ENCODE results near the gene INPP4B.
A peak's percentile ranks its signal among the peaks of the same experiment; 100 is the strongest.
"Not testable (repeated sequence)": the region's sequence is repeated elsewhere in the genome, so short reads cannot be mapped to it uniquely, and the experiment has no call there.

Gene INPP4B

DNA sequence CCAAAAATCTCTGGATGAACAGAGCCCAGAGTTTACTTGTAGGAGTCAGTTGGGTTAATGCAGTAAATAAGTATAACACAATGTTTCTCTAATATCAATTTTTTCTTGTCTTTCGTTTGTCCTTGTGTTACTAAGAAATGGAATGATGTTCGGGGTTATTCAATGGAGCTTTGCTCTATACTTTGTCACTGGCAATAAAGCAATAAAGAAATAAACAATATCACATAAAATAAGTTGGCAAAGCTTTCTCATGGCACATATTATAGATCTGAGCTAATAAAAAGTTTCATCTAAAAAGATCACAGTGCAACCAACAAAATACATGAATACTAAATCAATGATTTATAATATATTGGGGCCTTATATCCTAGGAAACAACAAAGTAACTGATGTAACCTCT lies 32.7 kb downstream of the INPP4B start:
- Mint-ChIP-seq H3K4me3 (no peak overlapping the region), H3K36me3 (no peaks in the 10 kb centered on the region), H3K27me3 (no peaks in the 10 kb centered on the region), H3K4me1 (peaks cover 17% of the 10 kb centered on the region), H3K9me3 (no peaks in the 10 kb centered on the region), H3K27ac (no peak overlapping the region)
- CTCF ChIA-PET = no interaction called here
- DNase-seq = no peak

DNA sequence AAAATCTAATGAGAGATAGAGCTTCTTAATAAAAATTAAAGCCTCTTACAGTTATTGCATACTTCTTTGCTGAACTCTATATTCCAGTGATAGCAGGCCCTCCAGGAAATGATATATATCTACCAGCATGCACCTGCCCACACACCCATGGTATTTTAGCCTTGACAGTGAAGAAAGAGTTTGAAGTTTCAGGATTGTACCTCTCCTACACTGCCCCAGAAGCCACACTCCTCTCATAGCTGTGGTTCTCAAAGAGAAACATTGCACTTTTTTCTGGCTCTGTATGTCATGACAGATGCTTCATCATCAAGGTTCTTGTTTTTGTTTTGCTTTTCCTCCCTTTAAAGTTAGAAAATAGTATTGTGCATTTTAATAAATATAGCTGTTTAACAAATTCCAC lies 34.0 kb downstream of the INPP4B start:
- no peak overlapping the region for H3K27ac Mint-ChIP-seq
- H3K36me3 Mint-ChIP-seq = no peaks in the 10 kb centered on the region
- CTCF ChIA-PET = no interaction called here
- no peaks in the 10 kb centered on the region for H3K27me3 Mint-ChIP-seq
- peaks cover 5% of the 10 kb centered on the region for H3K4me1 Mint-ChIP-seq
- no peaks in the 10 kb centered on the region for H3K9me3 Mint-ChIP-seq
- DNase-seq = no peak
- no peak overlapping the region for H3K4me3 Mint-ChIP-seq

DNA sequence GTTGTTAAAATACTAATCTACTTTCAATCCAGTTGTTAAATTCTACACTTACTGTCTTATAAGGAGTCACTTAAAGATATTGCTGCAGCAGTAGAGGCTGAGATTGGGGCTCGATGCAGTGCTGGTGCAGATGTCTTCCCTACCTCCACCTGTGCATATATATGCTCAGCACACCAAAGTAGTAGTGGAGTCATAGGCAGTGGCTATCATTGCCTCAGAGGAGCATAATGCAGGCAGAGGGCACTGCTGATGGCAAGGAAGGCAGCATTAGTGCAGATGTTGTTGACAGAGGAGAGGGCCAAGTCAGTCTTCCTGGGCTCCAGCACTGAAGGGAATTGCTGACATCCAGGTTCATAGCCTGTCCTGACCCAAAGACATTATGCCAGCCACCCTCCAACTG lies 35.1 kb downstream of the INPP4B start:
- CTCF ChIA-PET = no interaction called here
- no peak for DNase-seq
- Mint-ChIP-seq H3K36me3 (no peaks in the 10 kb centered on the region), H3K4me1 (peaks cover 5% of the 10 kb centered on the region), H3K27me3 (no peaks in the 10 kb centered on the region), H3K27ac (no peak overlapping the region), H3K9me3 (no peaks in the 10 kb centered on the region), H3K4me3 (no peak overlapping the region)

DNA sequence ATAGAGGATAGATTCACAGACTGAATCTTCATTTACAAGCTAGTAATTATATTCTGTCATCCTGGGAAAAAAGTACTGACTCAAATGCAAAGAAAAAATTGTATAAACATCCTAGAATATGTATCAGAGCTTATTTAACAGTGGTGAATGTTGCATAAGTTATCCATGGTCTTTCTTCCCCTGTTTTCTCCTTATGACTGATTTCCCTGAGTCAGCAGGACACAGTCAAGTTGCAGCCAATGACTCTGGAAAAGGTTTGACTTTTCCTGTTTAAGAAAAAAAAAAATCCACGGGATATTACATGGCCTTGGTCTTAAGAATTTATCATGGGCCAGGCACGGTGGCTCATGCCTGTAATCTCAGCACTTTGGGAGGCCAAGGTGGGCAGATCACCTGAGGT lies 36.5 kb downstream of the INPP4B start:
- Mint-ChIP-seq H3K4me1 (no peaks in the 10 kb centered on the region), H3K36me3 (no peaks in the 10 kb centered on the region), H3K4me3 (no peak overlapping the region), H3K27me3 (no peaks in the 10 kb centered on the region), H3K9me3 (no peaks in the 10 kb centered on the region), H3K27ac (no peak overlapping the region)
- CTCF ChIA-PET = no interaction called here
- DNase-seq = no peak

DNA sequence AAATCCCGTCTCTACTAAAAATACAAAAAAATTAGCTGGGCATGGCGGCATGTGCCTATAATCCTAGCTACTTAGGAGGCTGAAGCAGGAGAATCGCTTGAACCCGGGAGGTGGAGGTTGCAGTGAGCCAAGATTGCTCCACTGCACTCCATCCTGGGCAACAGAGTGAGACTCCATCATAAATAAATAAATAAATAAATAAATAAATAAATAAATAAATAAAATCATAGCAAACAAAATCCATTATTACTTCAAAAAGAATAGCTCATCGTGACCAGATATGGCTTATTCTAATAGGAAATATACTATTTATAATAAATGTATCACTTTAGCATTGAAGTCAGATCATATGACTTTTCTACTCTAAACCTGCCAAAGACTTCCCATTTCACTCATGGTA lies 42.2 kb downstream of the INPP4B start:
- H3K36me3 Mint-ChIP-seq, CTCF ChIA-PET, H3K9me3 Mint-ChIP-seq, H3K4me3 Mint-ChIP-seq, H3K27me3 Mint-ChIP-seq, DNase-seq, H3K27ac Mint-ChIP-seq: not testable (repeated sequence)
- H3K4me1 Mint-ChIP-seq = peaks cover 20% of the 10 kb centered on the region

DNA sequence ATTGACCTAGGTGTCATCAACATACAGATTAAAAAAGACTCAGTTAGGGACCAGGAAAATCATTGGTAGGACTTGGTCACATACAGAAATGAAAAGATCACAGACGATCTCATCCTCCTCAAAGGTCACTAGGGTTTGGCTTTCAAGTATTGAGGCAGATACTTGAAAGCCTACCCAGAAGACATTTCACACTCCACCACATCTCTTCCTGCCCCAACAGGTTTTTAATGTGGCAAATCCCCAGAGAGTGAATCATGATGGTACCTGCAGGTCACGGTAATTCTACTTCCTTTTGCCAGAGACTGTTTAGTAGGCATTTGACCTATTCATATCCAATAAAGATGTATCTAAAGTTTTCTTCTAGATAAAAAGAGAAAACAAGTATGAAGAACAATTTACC lies 44.1 kb downstream of the INPP4B start:
- Mint-ChIP-seq H3K4me3 (no peak overlapping the region), H3K9me3 (peaks cover 7% of the 10 kb centered on the region), H3K36me3 (peaks cover 9% of the 10 kb centered on the region), H3K4me1 (peaks cover 20% of the 10 kb centered on the region), H3K27ac (no peak overlapping the region), H3K27me3 (no peaks in the 10 kb centered on the region)
- DNase-seq = peak; percentile 31
- CTCF ChIA-PET = no interaction called here

DNA sequence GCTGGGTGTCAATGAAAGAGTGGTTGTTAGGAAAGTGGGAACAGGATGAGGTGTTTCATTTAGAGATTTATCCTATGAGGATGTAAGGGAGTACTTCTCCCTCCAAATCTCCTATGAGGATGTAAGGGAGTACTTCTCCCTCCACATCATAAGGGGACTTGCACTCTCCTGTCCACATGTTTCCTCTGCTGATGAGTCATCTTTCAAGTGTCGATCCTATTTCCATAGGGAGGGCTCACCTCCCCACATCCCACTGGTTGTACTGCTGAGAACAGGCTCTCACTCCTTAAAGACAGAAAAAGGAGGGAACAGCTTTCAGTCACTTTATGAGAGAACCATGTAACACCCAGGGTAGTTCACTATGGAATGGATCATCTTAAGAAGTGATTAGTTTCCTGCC lies 65.0 kb downstream of the INPP4B start:
- DNase-seq = no peak
- Mint-ChIP-seq H3K9me3 (peaks cover 3% of the 10 kb centered on the region), H3K4me3 (no peak overlapping the region), H3K4me1 (no peaks in the 10 kb centered on the region), H3K36me3 (peaks cover 4% of the 10 kb centered on the region), H3K27ac (no peak overlapping the region), H3K27me3 (no peaks in the 10 kb centered on the region)
- CTCF ChIA-PET = no interaction called here

DNA sequence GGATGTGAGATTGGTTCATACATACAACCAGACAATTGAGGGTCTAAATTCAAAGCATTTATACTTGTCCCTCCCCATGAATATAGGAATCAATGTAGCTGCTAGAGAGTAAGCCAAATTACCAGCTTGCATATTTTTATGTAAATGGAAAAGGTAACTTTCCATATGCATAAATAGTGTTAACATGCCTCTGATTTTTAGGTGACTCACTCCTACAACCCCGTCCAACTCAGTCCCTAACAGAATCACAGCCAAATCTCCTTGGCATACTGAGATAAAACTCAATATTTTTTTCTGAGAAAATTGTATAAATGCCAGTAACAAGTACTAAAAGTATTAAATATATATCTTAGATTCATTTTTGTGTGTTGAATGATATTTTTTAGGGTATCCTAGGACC lies 67.2 kb downstream of the INPP4B start:
- Mint-ChIP-seq H3K9me3 (peaks cover 3% of the 10 kb centered on the region), H3K27me3 (no peaks in the 10 kb centered on the region)

DNA sequence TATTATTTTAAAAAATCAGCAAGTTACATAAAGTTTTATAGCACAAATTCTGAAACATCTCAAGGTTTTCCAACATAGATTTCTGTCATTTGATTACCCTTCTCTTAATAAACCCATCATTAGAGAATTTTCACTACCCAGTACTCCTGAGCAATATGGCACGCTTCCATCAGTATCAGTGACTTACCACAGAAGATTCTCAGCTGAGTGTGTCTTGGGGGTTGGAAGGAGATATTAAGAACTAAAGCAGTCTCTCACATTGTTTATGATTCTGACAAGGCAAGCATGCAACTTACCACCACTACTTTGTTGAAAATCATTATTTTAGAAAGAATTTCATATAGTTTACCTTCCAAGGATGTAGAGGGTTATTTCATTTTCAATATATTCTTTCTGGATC lies 67.7 kb downstream of the INPP4B start:
- peaks cover 4% of the 10 kb centered on the region for H3K36me3 Mint-ChIP-seq
- CTCF ChIA-PET = interaction anchor here (1.1 kb wide), 1 partner anchor 8 kb away, joined by 3 read pairs; no protein-coding TSS in a partner anchor
- no peak overlapping the region for H3K4me3 Mint-ChIP-seq
- no peak for DNase-seq
- no peaks in the 10 kb centered on the region for H3K27me3 Mint-ChIP-seq
- peaks cover 3% of the 10 kb centered on the region for H3K9me3 Mint-ChIP-seq
- no peak overlapping the region for H3K27ac Mint-ChIP-seq
- H3K4me1 Mint-ChIP-seq = no peaks in the 10 kb centered on the region

More for the DNA sequence above, 67.2 kb downstream of the INPP4B start:
- H3K36me3 Mint-ChIP-seq = peaks cover 4% of the 10 kb centered on the region
- DNase-seq = no peak
- CTCF ChIA-PET = interaction anchor here (1.1 kb wide), 1 partner anchor 8 kb away, joined by 3 read pairs; no protein-coding TSS in a partner anchor
- no peak overlapping the region for H3K27ac Mint-ChIP-seq
- H3K4me3 Mint-ChIP-seq = no peak overlapping the region
- H3K4me1 Mint-ChIP-seq = no peaks in the 10 kb centered on the region

DNA sequence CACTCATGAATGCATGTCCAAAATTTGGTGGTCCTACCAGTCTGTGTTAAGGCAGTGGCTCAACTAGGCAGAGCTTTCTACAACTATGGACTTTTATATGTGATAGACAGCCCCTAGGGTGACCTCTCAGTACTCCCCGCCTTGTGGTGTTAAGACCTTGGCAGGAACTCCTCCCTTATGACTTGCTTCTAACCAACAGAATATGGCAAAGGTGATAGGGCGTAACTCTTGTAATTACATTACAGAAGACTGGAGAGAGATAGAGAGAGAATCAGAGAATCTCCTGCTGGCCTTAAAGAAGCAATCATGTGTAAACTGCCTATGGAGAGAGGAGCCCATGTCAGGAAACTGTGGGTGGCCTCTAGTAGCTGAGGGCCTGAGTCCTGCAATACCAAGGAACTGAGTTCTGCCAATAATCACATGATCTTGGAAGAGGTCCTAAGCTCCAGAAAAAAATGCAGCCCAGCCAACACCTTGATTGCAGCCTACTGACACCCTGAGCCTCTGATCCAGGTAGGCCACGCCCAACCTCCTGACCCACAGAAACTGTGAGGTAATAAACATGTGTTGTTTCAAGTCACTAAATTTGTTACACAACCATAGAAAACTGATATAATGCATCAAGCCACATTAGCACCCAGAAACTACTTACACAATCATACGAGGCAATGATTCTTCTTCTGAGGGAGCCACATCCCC lies 68.9 kb downstream of the INPP4B start:
- Mint-ChIP-seq H3K9me3 (peaks cover 3% of the 10 kb centered on the region), H3K4me1 (no peaks in the 10 kb centered on the region), H3K27ac (no peak overlapping the region), H3K4me3 (no peak overlapping the region), H3K27me3 (no peaks in the 10 kb centered on the region), H3K36me3 (peaks cover 4% of the 10 kb centered on the region)
- CTCF ChIA-PET = no interaction called here
- no peak for DNase-seq

DNA sequence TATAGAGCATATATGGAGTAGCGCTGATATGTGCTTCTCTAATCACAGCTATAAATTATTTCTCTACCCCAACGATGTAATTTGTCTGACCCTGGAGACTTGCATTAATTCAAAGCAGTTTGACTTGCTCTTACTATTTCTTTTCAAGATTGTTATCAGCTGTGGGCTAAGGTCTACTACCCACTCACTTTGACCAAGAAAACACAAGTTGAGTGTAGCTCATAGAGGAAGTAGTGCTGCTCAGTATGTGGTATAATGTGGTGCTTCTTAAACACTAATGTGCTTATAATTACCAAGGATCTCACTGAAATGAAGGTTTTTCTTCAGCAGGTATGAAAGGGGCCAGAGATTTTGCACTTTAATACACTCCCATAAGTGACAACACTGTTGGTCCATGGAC lies 70.1 kb downstream of the INPP4B start:
- no peak overlapping the region for H3K4me3 Mint-ChIP-seq
- H3K27ac Mint-ChIP-seq = no peak overlapping the region
- H3K27me3 Mint-ChIP-seq = no peaks in the 10 kb centered on the region
- DNase-seq = no peak
- no peaks in the 10 kb centered on the region for H3K4me1 Mint-ChIP-seq
- H3K9me3 Mint-ChIP-seq = no peaks in the 10 kb centered on the region
- CTCF ChIA-PET = no interaction called here
- H3K36me3 Mint-ChIP-seq = peaks cover 2% of the 10 kb centered on the region

DNA sequence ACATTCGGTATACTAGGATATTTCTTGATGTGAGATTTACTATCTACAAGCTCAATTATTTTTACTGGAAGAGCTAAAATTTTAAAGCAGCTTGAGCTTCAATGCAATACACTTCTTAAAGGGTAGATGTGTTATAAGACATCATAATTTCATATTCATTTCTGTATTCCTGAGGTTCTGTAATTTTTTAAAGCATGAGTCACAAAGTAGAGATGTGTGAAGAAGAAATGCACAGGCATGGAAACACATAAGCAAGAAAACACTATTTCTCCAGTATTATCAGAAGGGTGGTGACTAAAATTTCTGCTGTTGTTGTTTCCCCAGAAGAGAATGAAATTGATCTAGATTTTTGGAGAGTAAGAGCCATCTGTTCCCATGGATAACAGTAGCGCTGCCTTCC lies 72.6 kb downstream of the INPP4B start:
- Mint-ChIP-seq H3K27ac (no peak overlapping the region), H3K4me3 (no peak overlapping the region), H3K4me1 (no peaks in the 10 kb centered on the region), H3K36me3 (no peaks in the 10 kb centered on the region), H3K9me3 (no peaks in the 10 kb centered on the region), H3K27me3 (no peaks in the 10 kb centered on the region)
- no peak for DNase-seq
- CTCF ChIA-PET = no interaction called here

DNA sequence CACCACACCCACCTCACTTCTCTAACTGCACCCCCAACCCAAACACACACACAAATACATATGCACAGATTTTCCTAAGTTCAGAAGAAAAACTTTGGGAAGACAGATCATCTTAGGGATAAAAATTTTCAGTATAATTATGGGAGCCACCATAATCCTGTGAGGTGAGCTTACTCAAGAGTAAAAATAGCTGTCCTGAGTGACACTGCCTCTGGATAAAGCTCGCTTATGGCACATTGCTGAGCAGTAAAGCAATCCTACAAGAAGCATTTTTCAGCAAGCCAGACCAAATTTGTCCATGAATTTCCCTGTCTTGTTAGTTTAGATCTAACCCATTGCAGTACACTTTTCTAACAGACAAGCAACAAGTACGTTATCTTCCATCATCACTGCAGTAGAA lies 83.8 kb downstream of the INPP4B start:
- Mint-ChIP-seq H3K4me3 (no peak overlapping the region), H3K27ac (no peak overlapping the region), H3K4me1 (no peaks in the 10 kb centered on the region), H3K36me3 (no peaks in the 10 kb centered on the region), H3K27me3 (no peaks in the 10 kb centered on the region), H3K9me3 (peaks cover 2% of the 10 kb centered on the region)
- DNase-seq = no peak
- CTCF ChIA-PET = no interaction called here

DNA sequence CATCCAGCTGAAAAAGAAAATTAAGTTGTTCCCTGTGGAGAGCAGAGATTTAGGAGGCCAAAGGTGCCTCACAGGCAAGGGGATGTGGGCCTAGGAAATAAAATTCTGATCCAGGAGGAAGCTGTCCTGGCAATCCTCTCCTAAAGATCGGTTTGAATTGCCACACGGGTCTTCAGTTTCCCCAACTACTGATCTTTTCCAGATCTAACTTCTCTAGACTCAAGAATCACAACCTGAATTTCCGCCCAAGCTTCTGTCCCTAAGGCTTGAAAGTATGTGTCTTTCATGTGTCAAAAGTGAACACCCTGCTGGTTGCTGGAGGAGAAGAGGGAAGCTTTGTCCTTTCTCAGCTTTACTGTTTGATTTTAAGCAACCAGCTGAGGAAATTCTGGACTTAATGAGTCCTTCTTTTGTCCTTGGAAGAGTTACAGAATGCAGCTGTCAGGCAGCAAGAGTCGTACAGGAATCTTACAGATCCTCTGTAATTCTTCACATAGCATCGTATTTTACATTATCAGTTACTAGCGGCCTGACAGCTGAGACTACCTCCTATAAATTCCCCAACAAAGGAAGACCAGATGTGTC lies 93.8 kb downstream of the INPP4B start:
- H3K27ac Mint-ChIP-seq = no peak overlapping the region

DNA sequence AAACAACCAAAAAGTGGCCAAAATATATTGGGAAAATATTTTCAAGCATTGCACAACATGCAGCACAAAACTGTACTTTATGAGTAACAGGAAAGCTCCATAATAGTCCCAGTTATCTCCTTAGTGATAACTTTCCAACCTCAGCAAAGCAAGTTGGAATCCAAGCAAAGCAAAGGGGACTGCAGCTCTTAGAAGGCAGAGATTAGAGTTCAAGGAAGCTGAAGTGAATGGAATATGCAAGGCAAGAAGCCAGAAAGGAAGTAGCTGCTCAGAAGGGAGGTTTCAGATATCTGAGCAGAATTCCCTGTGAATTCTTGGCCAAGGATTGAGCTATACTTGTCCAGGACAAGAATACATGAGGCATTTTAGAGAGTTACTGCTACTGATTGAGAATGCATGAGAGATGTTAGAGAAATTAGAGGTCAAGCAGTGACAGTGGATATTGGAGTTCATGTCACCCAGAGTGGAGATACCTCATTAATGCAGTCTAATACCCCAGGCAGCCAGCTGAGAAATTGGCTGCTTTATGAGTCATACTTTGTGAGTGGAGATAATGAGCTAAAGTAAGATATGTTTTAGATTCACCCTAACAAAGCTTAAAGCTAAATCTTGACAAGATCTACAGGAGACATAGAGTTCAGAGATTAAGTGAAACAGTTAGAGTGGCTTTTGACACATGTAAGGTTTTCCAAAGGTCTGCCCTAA lies 102.8 kb downstream of the INPP4B start:
- DNase-seq = no peak
- Mint-ChIP-seq H3K4me3 (no peak overlapping the region), H3K4me1 (no peaks in the 10 kb centered on the region), H3K9me3 (peaks cover 13% of the 10 kb centered on the region), H3K36me3 (no peaks in the 10 kb centered on the region), H3K27me3 (no peaks in the 10 kb centered on the region), H3K27ac (no peak overlapping the region)
- CTCF ChIA-PET = interaction anchor here (1.3 kb wide), 1 partner anchor 18 kb away, joined by 3 read pairs; no protein-coding TSS in a partner anchor

More for the DNA sequence above, 93.8 kb downstream of the INPP4B start:
- no peaks in the 10 kb centered on the region for H3K27me3 Mint-ChIP-seq
- DNase-seq = no peak
- H3K36me3 Mint-ChIP-seq = no peaks in the 10 kb centered on the region
- no peaks in the 10 kb centered on the region for H3K4me1 Mint-ChIP-seq
- CTCF ChIA-PET = interaction anchor here (1.2 kb wide), 1 partner anchor 22 kb away, joined by 4 read pairs; no protein-coding TSS in a partner anchor
- peaks cover 3% of the 10 kb centered on the region for H3K9me3 Mint-ChIP-seq
- no peak overlapping the region for H3K4me3 Mint-ChIP-seq
